ENCODE results near the gene ASMTL. TPM values are rescaled to one million over a fixed set of nuclear protein-coding genes. Genes with fewer than 3 reads are reported as not detected.
A peak's percentile ranks its signal among the peaks of the same experiment; 100 is the strongest.
"Not testable (repeated sequence)": the region's sequence is repeated elsewhere in the genome, so short reads cannot be mapped to it uniquely, and the experiment has no call there.

The ASMTL gene
- total RNA-seq, 4 donors from 2014 or later, result 29.7 to 35.1 (median 32.5) TPM

DNA sequence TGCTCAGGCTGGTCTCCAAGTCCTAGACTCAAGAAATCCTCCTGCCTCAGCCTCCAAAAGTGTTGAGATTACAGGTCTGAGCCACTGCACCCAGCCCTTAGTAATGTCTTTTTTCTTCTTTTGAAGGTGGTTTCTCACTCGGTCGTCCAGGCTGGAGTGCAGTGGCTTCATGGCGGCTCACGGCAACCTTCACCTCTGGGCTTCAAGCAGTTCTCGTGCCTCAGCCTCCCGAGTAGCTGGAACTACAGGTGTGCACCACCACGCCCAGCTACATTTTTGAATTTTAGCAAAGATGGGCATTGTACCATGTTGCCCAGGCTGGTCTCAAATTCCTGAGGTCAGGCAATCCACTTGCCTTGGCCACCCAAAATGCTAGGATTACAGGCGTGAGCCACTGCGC, 32.3 kb upstream of the ASMTL start:
- no peak for ATAC-seq
- peaks cover 0 to 4% (median 0%) of the 10 kb centered on the region in 3 donors for H3K9me3 ChIP-seq
- no peak overlapping the region for H3K4me3 ChIP-seq
- no peak overlapping the region for H3K27ac ChIP-seq
- no peaks in the 10 kb centered on the region for H3K36me3 ChIP-seq
- no peak for TF ChIP-seq POLR2AphosphoS5 (IDR thresholded peaks at IDR 0.05)
- no peak for TF ChIP-seq POLR2A (IDR thresholded peaks at IDR 0.05)
- TF ChIP-seq, protein P1, sequence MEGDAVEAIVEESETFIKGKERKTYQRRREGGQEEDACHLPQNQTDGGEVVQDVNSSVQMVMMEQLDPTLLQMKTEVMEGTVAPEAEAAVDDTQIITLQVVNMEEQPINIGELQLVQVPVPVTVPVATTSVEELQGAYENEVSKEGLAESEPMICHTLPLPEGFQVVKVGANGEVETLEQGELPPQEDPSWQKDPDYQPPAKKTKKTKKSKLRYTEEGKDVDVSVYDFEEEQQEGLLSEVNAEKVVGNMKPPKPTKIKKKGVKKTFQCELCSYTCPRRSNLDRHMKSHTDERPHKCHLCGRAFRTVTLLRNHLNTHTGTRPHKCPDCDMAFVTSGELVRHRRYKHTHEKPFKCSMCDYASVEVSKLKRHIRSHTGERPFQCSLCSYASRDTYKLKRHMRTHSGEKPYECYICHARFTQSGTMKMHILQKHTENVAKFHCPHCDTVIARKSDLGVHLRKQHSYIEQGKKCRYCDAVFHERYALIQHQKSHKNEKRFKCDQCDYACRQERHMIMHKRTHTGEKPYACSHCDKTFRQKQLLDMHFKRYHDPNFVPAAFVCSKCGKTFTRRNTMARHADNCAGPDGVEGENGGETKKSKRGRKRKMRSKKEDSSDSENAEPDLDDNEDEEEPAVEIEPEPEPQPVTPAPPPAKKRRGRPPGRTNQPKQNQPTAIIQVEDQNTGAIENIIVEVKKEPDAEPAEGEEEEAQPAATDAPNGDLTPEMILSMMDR (IDR thresholded peaks at IDR 0.05), result no peak
- TF ChIP-seq EP300 (IDR thresholded peaks at IDR 0.05), result no peak
- WGBS, 2 donors (ENCODE audit: low coverage in 1 of 2), result 81 to 90% methylated on average over 9 of the region's 9 CpGs
- peaks cover 55% of the 10 kb centered on the region for H3K27me3 ChIP-seq
- H3K4me1 ChIP-seq, result peaks cover 0 to 11% (median 0%) of the 10 kb centered on the region in 3 donors

GRCh38 chrX:1484638-1485019, 31.9 kb upstream of the ASMTL start:
- Histone ChIP-seq H3K9me3 (peaks cover 0 to 8% (median 0%) of the 10 kb centered on the region in 3 donors), H3K27ac (no peak overlapping the region), H3K4me3 (no peak overlapping the region), H3K36me3 (no peaks in the 10 kb centered on the region), H3K4me1 (peaks cover 0 to 11% (median 0%) of the 10 kb centered on the region in 3 donors), H3K27me3 (peaks cover 57% of the 10 kb centered on the region)
- ATAC-seq, result no peak
- TF ChIP-seq POLR2A (IDR thresholded peaks at IDR 0.05) (no peak), POLR2AphosphoS5 (IDR thresholded peaks at IDR 0.05) (no peak)
- TF ChIP-seq, protein P1 (IDR thresholded peaks at IDR 0.05), result no peak
- 80 to 100% methylated on average over 1 to 5 of the region's 5 CpGs for WGBS, 2 donors (ENCODE audit: low coverage in 1 of 2)

- no peaks in the 10 kb centered on the region for H3K36me3 ChIP-seq
- H3K4me3 ChIP-seq, result no peak overlapping the region
- WGBS, 2 donors (ENCODE audit: low coverage in 1 of 2), result 61 to 86% methylated on average over 3 to 5 of the region's 15 CpGs
- H3K27ac ChIP-seq, result no peak overlapping the region
- peaks cover 0 to 11% (median 0%) of the 10 kb centered on the region in 3 donors for H3K4me1 ChIP-seq
- H3K9me3 ChIP-seq, result peaks cover 0 to 14% (median 0%) of the 10 kb centered on the region in 3 donors
- TF ChIP-seq EP300 (IDR thresholded peaks at IDR 0.05), result no peak
- TF ChIP-seq POLR2AphosphoS5 (IDR thresholded peaks at IDR 0.05), result no peak
- no peak for TF ChIP-seq POLR2A (IDR thresholded peaks at IDR 0.05)
- TF ChIP-seq, protein P1 (IDR thresholded peaks at IDR 0.05), result no peak
- ATAC-seq, result no peak
- H3K27me3 ChIP-seq, result peaks cover 57% of the 10 kb centered on the region
Measured at GRCh38 chrX:1483843-1484637, 31.3 kb upstream of the ASMTL start.

GRCh38 chrX:1482530-1482928, 29.8 kb upstream of the ASMTL start:
- H3K36me3 ChIP-seq, ATAC-seq, H3K4me3 ChIP-seq: not testable (repeated sequence)
- WGBS, 2 donors (ENCODE audit: low coverage in 1 of 2), result no CpG with 5 or more reads among the region's 2 CpGs
- Histone ChIP-seq H3K4me1 (peaks cover 0 to 11% (median 0%) of the 10 kb centered on the region in 3 donors), H3K27me3 (peaks cover 50% of the 10 kb centered on the region), H3K9me3 (peaks cover 0 to 19% (median 0%) of the 10 kb centered on the region in 3 donors), H3K27ac (peak overlapping the region in 1 of 4 donors; percentile 55)

DNA sequence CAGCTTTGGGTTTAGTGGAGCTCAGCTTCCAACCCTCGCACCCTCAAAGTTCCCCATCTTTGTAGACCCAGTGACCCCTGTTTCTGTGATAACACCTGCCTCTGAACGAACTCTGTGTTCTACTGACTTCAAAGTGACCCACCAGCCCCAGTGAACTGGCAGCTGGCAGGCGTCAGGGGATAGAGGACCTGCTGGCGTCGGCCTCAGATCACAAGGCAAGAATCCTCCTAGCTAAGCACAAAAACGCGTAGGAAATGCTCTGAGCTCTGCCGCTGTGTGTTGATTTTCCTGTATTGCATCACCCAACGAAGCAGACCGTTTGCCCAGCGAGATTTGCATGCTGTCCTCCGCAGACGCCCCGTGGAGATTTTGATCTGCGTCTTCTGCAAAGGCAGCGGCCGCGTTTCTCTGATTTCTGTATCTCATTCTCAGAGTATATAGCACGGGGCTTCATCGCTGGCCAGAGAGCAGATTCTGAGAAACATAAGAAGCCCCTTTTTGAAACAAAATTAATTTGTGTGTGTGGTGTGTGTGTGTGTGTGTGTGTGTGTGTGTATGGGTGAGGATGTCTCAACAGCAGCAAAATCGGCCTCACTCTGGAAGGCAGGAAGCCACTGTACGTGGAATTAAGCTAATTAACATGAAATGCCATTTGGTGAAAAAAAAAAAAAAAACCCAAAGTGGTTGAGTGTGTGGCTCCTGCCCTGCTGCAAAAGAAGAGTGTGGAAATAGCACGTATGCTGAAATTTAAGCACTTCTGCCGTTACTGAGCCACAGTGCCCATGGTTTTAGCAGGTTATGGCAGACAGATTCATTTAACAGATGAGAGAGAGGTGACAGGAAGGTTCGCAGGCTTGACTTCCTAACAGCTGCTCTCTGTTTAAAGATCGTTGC, 29.2 kb upstream of the ASMTL start:
- H3K27ac ChIP-seq, result peak overlapping the region in 3 of 4 donors; percentile 53 to 60 (median 55)
- H3K4me3 ChIP-seq, result peak overlapping the region in 1 of 2 donors; percentile 8
- H3K4me1 ChIP-seq, result peaks cover 0 to 11% (median 0%) of the 10 kb centered on the region in 3 donors
- peaks cover 43% of the 10 kb centered on the region for H3K27me3 ChIP-seq
- 6 to 8% methylated on average over 8 to 18 of the region's 26 CpGs for WGBS, 2 donors (ENCODE audit: low coverage in 1 of 2)
- H3K9me3 ChIP-seq, result peaks cover 0 to 19% (median 0%) of the 10 kb centered on the region in 3 donors
- ATAC-seq, result peak; percentile 72
- no peaks in the 10 kb centered on the region for H3K36me3 ChIP-seq
- TF ChIP-seq POLR2AphosphoS5 (IDR thresholded peaks at IDR 0.05) (no peak), POLR2A (IDR thresholded peaks at IDR 0.05) (no peak), EP300 (IDR thresholded peaks at IDR 0.05) (no peak)
- TF ChIP-seq, protein P1 (IDR thresholded peaks at IDR 0.05), result no peak

Measured in gastroesophageal sphincter (tissue), 4 donors.